Muscle layer of duodenum (tissue), 2 donors: ENCODE results near the gene ISLR.
"Not testable (repeated sequence)": the region's sequence is repeated elsewhere in the genome, so short reads cannot be mapped to it uniquely, and the experiment has no call there.

Experiments
- H3K27ac ChIP-seq: one replicate; pipeline ENCODE4 v1.7.0; 2013; ENCODE audit warnings: mild to moderate bottlenecking, low read length
- H3K27me3 ChIP-seq: one replicate; pipeline ENCODE4 v1.7.0; 2013; ENCODE audit warnings: low read depth, mild to moderate bottlenecking, control low read depth, low read length
- H3K36me3 ChIP-seq, 2 donors: one replicate each; pipeline ENCODE4 v1.7.0; 2013; ENCODE audit warnings: low read length in 2 of 2, control low read depth in 1 of 2, mild to moderate bottlenecking in 1 of 2; ENCODE audit not compliant: insufficient read depth in 2 of 2, control insufficient read depth in 1 of 2
- H3K4me1 ChIP-seq, 2 donors: one replicate each; pipeline ENCODE4 v1.7.0; 2013; ENCODE audit warnings: low read length in 2 of 2, mild to moderate bottlenecking in 2 of 2, control low read depth in 1 of 2, moderate library complexity in 1 of 2; ENCODE audit not compliant: insufficient read depth in 2 of 2, control insufficient read depth in 1 of 2
- H3K4me3 ChIP-seq, 2 donors: one replicate each; pipeline ENCODE4 v1.7.0; 2013; ENCODE audit warnings: low read length in 2 of 2, low read depth in 1 of 2, mild to moderate bottlenecking in 1 of 2
- H3K9me3 ChIP-seq, 2 donors: one replicate each; pipeline ENCODE4 v1.7.0; 2013; ENCODE audit warnings: low read length in 2 of 2, control low read depth in 1 of 2, mild to moderate bottlenecking in 1 of 2; ENCODE audit not compliant: control insufficient read depth in 1 of 2
- donor health status: healthy.

Gene ISLR

DNA sequence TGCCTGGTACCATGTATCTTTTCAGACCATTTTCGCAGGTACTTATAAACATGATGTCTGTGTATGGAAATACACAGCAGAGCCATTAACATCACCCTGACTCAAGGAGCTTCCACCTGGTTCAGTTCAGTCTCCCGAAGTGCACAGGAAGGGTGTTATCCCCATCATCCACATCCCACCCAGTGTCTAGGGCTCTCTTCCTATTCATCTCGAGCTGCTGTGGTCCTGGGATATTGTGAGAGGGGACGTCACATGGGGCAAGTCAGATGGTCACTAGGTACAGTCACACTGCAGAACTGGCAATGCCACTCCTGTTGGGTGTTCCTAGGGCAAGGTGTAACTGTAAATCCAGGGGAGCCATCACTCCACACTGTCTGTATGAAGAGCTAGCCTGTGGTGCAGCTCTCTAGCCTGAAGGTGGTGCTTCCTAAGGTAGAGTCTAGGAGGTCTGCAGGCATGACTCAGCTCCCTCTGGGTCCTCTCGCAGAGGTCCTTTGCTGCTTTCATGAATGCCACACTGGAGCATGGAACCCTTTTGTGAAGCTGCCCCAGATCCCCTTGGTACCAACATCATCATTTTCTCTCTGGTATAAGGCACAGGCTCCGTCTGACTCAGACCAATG is 29.2 kb upstream of the ISLR start:
- H3K4me3 ChIP-seq = no peak overlapping the region
- no peak overlapping the region for H3K27ac ChIP-seq
- H3K27me3 ChIP-seq = no peaks in the 10 kb centered on the region
- H3K4me1 ChIP-seq = no peaks in the 10 kb centered on the region
- no peaks in the 10 kb centered on the region for H3K36me3 ChIP-seq
- no peaks in the 10 kb centered on the region for H3K9me3 ChIP-seq

DNA sequence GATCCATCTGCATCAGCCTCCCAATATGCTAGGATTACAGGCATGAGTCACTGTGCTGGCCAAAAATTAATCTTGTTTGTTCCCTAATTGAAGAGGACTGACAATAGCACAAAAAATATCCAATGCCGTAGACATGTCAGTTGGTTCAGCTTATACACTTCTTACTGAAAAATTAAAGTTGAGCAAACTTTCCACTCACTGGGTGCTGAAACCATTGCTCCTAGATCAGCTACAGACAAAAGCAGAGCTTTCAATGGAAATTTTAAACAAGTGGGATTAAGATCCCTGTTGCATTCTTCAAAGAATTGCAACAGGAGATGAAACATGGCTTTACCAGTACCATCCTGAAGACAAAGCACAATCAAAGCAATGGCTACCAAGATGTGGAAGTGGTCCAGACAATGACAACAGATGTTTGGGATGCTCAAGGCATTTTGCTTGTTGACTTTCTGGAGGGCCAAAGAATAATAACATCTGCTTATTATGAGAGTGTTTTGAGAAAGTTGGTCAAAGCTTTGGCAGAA is 27.2 kb upstream of the ISLR start:
- H3K36me3 ChIP-seq = no peaks in the 10 kb centered on the region
- no peaks in the 10 kb centered on the region for H3K27me3 ChIP-seq
- H3K9me3 ChIP-seq = no peaks in the 10 kb centered on the region
- H3K27ac ChIP-seq = no peak overlapping the region
- no peak overlapping the region for H3K4me3 ChIP-seq
- no peaks in the 10 kb centered on the region for H3K4me1 ChIP-seq

DNA sequence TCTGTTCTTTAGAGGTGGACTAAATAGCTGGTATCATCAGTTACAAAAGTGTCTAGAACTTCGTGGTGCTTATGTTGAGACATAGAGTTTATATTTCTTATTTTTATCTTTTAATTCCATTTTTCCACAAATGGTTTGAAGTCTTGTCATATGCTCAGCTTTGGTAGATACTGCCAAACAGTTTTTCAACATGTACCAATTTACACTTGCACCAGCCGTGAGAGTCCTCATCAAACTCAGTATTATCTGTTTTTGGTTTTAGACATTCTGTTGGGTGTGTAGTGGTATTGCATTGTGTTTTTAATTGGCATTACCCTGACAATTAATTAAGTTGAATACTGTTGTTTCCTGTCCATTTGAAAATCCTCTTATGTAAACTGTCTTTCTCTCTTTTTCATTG is 26.5 kb upstream of the ISLR start:
- Histone ChIP-seq H3K36me3 (no peaks in the 10 kb centered on the region), H3K27me3 (no peaks in the 10 kb centered on the region), H3K4me3 (no peak overlapping the region), H3K4me1 (no peaks in the 10 kb centered on the region), H3K9me3 (no peaks in the 10 kb centered on the region), H3K27ac (no peak overlapping the region)

DNA sequence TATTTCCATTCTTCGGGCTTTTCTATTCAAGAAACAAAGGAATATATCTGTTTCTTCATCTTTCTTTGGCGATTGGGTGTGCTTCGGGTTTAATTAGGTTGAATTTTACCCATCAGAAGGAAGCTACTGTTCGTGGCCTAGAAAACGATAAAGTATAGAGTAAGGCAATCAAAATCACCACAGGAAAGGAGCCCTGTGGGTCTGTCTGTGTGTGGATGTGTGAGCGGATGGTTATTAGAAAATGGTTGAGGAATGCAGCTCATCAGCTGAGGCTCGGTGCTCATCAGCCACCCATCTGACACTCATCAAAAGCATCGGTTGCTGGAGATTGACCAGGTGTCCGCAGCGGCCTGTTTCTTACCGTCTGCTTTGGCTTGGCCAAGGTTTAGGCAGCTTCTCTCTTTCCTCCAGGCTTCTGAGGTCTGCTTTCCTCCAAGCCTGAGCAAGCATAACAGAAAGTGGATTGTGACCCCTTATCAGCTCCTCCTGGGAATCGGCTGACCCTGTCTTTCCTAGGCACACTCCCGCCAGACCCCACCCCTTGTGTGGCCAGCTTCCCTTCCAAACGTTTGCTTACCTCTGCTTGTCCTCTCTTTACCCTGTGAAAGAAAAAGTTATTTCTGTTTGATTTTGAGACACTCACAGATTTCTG is 17.6 kb upstream of the ISLR start:
- Histone ChIP-seq H3K27ac (no peak overlapping the region), H3K9me3 (no peaks in the 10 kb centered on the region), H3K27me3 (no peaks in the 10 kb centered on the region), H3K4me1 (peaks cover 0 to 31% of the 10 kb centered on the region in 2 donors), H3K36me3 (no peaks in the 10 kb centered on the region), H3K4me3 (no peak overlapping the region)

DNA sequence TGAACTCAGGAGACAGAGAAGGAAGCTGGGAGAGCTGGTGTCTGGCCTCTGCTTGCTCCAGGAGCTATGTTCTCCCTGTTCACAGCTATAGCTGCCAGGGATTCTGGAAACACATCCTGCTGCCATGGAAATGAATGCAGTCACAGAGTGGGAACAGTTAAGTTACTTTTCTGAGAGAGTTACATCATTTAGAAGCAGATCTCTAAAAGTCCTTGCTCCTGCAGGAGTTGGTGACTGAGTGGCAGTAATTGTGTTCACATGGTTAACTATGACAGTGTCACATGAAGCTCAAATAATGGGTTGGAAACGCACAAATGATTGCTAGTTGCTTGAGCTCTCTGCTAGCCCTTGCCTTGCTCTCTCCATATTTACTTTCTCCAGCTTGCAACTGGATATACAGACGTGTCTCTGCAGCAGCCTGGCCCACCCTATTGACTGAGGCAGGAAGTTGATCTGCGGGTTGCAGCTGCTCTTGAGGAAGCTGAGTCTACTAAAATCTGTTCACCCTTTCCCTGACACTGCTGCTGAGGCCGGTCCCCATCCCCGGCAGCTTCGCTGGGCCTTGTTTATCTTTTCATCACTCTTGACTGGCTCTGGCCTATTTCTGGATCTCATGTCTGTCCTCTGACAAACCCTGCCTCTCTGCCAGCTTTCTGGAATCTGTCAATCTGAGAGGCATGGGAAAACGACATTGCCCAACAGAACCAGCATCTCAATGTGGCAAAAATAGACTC is 16.7 kb upstream of the ISLR start:
- no peaks in the 10 kb centered on the region for H3K36me3 ChIP-seq

DNA sequence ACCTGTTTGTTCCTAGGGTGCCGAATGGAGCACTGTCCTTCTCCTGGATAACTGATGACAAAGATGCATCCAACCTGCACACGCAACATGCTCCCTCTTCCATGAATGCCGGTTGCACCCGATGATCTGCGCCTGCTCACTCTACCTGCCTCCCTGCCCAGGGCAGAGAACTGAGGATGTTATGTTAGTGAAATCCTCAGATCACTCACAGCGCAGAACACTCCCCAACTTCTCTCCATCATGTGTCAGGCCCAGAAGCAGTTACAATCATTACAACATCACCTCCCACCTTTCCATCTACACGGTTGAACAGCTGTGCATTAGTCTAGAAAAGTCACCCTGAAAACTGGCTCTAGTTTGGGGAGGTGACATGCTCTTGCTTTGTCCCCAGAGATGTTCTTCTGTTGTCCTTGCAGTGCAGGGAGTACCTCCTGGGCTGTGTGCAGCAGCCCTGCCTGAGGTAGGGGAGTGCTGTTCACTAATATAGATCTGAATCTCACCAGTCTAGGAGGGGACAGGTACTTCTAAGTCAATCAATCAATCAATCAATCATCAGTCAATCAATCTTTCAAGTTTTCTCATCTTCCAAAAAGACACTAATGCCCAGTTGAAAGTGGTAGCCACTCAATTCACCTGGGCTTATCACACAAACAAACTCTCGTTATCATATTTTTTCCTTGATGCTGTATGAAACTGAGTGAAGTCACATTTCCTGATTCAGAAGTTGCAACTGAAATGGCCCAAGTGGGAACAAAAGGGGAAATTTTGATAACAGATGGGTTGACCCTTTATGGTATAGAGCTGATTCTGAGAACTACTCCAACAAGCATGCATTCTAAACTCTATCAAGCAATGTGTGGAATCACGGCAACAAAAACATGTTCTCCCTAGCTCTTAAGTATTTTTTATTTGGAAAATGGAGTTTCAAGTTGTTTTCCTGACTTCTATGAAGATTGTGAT is 15.4 kb upstream of the ISLR start:
- no peaks in the 10 kb centered on the region for H3K27me3 ChIP-seq
- no peaks in the 10 kb centered on the region for H3K9me3 ChIP-seq
- H3K4me1 ChIP-seq = peaks cover 0 to 31% of the 10 kb centered on the region in 2 donors
- H3K36me3 ChIP-seq = no peaks in the 10 kb centered on the region
- no peak overlapping the region for H3K4me3 ChIP-seq
- no peak overlapping the region for H3K27ac ChIP-seq

More for the DNA sequence above, 16.7 kb upstream of the ISLR start:
- no peaks in the 10 kb centered on the region for H3K9me3 ChIP-seq
- no peak overlapping the region for H3K4me3 ChIP-seq
- H3K4me1 ChIP-seq = peaks cover 0 to 31% of the 10 kb centered on the region in 2 donors
- no peak overlapping the region for H3K27ac ChIP-seq
- H3K27me3 ChIP-seq = no peaks in the 10 kb centered on the region

DNA sequence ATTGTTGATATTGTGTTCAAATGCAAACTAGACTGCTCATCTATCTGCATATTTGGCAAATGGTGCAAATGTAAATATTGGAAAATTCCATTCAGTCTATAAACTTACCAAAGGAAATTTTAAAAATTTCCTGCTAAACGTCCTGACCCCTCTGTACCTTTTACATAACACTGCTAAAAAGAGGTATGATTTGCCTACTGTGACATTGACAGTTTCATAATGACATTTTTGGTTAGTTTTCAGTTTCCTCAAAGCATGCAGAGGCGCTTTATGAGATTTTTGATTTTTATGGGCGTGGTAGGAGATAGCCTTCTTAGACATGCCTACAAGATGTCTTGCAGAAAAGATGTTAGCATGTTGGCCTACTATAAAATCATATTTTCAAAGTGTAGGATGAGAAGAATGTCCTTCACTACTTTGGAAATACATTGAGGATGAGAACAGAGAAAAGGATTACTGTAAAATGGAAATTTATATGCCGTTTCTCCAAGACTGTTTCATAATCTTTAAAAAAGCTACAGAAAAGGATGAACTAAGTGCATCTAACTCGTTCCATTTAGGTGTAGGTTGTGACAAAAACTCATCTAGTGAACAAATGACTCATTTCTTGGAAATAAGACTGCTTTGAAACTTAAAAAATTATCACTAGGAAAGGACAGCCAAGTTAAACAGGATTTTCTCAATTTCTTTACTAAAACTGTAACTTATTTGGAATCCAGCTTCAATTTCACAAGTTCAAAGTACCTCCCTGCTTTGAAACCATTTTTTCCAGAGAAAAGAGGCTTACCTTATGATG is 14.5 kb upstream of the ISLR start:
- no peak overlapping the region for H3K27ac ChIP-seq
- H3K4me1 ChIP-seq = peaks cover 0 to 31% of the 10 kb centered on the region in 2 donors
- no peaks in the 10 kb centered on the region for H3K27me3 ChIP-seq
- H3K9me3 ChIP-seq = no peaks in the 10 kb centered on the region
- H3K36me3 ChIP-seq = no peaks in the 10 kb centered on the region
- no peak overlapping the region for H3K4me3 ChIP-seq

DNA sequence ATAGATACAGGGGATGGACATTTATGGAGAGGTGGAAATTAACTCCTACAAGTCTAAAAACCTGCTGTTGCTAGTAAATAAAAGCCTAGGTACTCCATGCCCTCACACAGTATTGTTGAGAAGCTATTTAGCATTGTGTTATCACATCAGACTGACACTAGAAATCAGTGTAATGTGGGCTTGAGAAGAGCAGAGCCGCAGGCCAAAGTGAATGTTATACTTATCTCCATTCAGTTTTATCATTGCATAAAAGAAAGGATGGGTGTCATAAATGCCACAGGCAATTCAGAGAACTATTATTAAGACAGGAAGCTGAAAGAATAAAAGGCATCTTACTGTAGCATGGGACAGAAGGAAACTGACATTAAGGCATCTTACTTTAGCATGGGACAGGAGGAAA is 13.7 kb upstream of the ISLR start:
- H3K9me3 ChIP-seq = no peaks in the 10 kb centered on the region
- H3K36me3 ChIP-seq = no peaks in the 10 kb centered on the region
- H3K4me3 ChIP-seq = no peak overlapping the region
- H3K4me1 ChIP-seq = peaks cover 0 to 31% of the 10 kb centered on the region in 2 donors
- no peak overlapping the region for H3K27ac ChIP-seq
- no peaks in the 10 kb centered on the region for H3K27me3 ChIP-seq

DNA sequence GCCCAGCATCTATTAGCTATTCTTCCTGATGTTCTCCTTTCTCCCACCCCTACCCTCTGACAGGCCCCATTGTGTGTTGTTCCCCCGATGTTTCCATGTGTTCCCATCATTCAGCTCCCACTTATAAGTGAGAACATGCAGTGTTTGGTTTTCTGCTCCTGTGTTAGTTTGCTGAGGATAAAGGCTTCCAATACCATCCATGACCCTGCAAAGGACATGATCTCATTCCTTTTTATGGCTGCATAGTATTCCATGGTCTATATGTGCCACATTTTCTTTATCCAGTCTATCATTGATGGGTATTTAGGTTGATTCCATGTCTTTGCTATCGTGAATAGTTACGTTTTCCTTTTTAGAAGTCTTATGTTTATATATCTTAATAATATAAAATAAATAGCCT is 13.1 kb upstream of the ISLR start:
- H3K9me3 ChIP-seq, H3K36me3 ChIP-seq, H3K27me3 ChIP-seq, H3K4me3 ChIP-seq, H3K27ac ChIP-seq: not testable (repeated sequence)
- peaks cover 0 to 31% of the 10 kb centered on the region in 2 donors for H3K4me1 ChIP-seq

DNA sequence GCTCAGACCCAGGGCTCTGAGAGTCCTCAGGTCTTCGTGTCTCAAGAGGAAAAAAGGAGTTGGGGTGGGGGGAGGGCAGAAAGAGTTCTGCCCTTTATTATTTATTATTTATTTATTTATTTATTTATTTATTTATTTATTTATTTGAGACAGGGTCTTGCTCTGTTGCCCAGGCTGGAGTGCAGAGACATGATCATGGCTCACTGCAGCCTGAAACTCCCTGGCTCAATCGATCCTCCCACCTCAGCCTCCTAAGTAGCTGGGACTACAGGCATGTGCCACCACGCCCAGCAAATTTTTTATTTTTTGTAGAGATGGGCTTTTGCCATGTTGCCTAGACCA is 11.3 kb upstream of the ISLR start:
- not testable (repeated sequence) for H3K9me3 ChIP-seq, H3K36me3 ChIP-seq, H3K27me3 ChIP-seq, H3K27ac ChIP-seq, H3K4me3 ChIP-seq
- peaks cover 0 to 18% of the 10 kb centered on the region in 2 donors for H3K4me1 ChIP-seq
